ENCODE results near the gene DHFR2.

The DHFR2 gene

DNA sequence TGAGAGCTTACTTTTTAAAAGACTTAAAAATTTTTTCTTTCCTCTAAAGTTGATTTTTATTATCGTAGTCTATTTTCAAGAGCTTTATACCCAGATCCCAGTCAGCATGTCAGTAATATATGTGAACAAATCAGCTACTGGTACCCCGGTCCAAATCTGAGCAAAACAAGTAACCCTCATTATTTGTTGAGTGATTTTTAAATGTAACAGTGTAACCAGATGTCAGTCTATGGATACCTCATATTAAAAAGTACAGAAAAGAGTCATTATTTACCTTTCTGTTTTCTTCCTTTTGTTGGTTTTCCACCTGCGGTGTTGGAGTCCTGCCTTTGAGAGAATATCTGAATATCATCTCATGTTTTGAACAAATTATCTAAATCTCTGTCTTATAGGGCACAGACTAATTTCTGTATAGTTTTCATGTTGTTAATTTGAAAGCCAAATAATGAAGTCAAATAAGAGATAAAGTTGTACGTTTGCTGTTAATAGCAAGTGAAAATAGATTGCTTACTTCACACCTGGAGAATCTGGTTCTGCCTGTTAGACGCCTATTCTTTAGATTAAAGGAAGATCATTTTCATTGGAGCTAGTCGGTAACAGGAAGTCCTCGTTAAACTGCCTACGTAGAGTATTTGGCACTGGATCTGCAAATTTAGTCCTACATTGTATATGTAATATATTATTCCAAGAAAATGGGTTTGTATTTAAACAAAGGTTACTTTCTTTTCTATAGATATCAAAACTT, 34.5 kb downstream of the DHFR2 start, which contains the start of gene STX19:
TSS of gene STX19 (minus strand) at position 505 of the 745 bp plus-strand sequence. CDS start 13,328 bp downstream, outside the sequence.
- TF ChIP-seq, protein P1, sequence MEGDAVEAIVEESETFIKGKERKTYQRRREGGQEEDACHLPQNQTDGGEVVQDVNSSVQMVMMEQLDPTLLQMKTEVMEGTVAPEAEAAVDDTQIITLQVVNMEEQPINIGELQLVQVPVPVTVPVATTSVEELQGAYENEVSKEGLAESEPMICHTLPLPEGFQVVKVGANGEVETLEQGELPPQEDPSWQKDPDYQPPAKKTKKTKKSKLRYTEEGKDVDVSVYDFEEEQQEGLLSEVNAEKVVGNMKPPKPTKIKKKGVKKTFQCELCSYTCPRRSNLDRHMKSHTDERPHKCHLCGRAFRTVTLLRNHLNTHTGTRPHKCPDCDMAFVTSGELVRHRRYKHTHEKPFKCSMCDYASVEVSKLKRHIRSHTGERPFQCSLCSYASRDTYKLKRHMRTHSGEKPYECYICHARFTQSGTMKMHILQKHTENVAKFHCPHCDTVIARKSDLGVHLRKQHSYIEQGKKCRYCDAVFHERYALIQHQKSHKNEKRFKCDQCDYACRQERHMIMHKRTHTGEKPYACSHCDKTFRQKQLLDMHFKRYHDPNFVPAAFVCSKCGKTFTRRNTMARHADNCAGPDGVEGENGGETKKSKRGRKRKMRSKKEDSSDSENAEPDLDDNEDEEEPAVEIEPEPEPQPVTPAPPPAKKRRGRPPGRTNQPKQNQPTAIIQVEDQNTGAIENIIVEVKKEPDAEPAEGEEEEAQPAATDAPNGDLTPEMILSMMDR (IDR thresholded peaks at IDR 0.05; ENCODE audit: control extremely low read depth, extremely low read depth, low read depth, missing control alignments): no peak
- POLR2A ChIA-PET: no interaction called here
- DNase-seq (ENCODE audit: extremely low spot score): no peak
- CTCF ChIA-PET: interaction anchor here (1.0 to 1.5 kb wide), 2 partner anchors 8 to 23 kb away, joined by 3 to 5 read pairs; no protein-coding TSS in a partner anchor

DNA sequence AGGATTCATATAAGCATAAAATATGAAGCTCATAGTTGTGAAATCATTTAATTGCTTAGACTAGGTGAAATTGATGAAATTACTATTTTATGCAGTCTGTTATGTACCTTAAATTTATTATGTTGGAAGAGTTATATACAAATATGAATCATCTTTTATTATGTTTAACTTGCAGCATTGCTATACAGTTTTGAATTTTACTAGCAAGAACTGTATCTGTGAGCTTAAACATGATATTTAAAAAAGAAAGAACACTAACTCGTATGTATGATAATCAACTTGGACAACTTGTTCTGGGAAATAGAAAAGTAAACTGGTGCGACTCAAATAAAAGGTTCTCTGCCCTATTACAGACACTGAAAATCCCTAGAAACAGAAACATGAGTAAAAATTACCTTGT, 36.1 kb downstream of the DHFR2 start:
- ChIA-PET POLR2A (no interaction called here), CTCF (interaction anchor here (0.8 to 3.3 kb wide), 3 partner anchors 11 to 29 kb away, joined by 3 to 14 read pairs (median 3); no protein-coding TSS in a partner anchor)
- TF ChIP-seq, protein P1 (IDR thresholded peaks at IDR 0.05; ENCODE audit: control extremely low read depth, extremely low read depth, low read depth, missing control alignments): no peak
- no peak for DNase-seq (ENCODE audit: extremely low spot score)

DNA sequence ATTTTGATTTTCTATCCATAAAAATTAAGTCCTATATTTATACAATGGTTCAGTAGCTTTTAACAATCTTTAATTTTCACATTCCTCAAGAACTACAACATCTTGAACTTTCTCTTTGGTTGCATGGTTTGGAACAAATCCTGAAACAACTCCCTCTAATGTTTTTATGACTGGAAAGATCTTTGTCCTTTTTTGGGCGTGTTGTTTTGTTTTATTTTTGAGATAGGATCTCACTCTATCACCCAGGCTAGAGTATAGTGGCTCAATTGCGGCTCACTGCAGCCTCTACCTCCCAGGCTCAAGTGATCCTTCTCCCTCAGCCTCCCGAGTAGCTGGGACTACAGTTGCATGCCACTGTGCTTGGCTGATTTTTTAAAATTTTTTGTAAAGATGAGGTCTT, 38.3 kb downstream of the DHFR2 start:
- DNase-seq (ENCODE audit: extremely low spot score): no peak
- CTCF ChIA-PET: interaction anchor here (1.0 to 3.3 kb wide), 5 partner anchors 8 to 48 kb away, joined by 3 to 14 read pairs (median 5); no protein-coding TSS in a partner anchor
- TF ChIP-seq, protein P1 (IDR thresholded peaks at IDR 0.05; ENCODE audit: control extremely low read depth, extremely low read depth, low read depth, missing control alignments): no peak
- POLR2A ChIA-PET: no interaction called here

DNA sequence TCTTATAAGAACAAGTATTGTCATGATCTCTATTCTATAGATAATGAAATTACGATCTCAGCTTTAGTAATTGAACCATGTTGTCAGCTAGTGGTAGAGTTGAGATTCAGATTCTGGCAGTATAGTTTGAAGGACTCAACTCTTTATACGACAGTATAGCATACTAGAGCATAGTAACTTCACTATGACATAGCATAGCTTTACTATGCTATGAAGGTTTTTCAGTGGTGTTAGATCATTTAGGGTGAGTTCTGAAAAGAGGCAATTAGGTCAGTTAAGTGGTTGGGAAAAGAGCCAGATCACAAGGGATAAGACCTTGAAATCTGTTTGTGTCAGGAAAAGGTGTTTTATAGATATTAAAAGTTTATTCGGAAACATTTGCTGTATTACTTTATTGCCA, 42.4 kb downstream of the DHFR2 start:
- POLR2A ChIA-PET: no interaction called here
- CTCF ChIA-PET: interaction anchor here (1.4 to 1.5 kb wide), 2 partner anchors 9 to 49 kb away, joined by 3 to 5 read pairs; no protein-coding TSS in a partner anchor
- DNase-seq (ENCODE audit: extremely low spot score): no peak
- TF ChIP-seq, protein P1 (IDR thresholded peaks at IDR 0.05; ENCODE audit: control extremely low read depth, extremely low read depth, low read depth, missing control alignments): no peak

DNA sequence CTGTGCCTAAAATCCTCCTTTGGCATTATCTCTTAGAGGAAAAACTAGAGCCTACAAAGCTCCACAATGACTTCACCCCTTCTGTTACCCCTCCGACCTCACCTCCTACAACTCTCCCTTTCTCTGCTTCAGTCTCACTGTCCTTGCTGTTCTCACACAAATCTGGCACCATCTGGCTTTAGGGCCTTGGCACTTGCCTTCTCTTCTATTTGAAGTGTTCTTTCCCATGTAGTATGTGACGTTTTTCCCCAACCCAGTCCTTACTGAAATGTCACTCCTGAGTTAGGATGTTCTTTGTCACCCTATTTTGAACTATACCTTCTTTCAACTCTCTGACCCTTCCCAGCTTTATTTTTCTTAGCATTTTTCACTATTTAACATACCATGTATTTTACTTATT, 43.1 kb downstream of the DHFR2 start:
- no peak for DNase-seq (ENCODE audit: extremely low spot score)
- ChIA-PET CTCF (interaction anchor here (1.4 to 1.5 kb wide), 2 partner anchors 8 to 50 kb away, joined by 3 to 5 read pairs; no protein-coding TSS in a partner anchor), POLR2A (no interaction called here)
- TF ChIP-seq, protein P1 (IDR thresholded peaks at IDR 0.05; ENCODE audit: control extremely low read depth, extremely low read depth, low read depth, missing control alignments): no peak

DNA sequence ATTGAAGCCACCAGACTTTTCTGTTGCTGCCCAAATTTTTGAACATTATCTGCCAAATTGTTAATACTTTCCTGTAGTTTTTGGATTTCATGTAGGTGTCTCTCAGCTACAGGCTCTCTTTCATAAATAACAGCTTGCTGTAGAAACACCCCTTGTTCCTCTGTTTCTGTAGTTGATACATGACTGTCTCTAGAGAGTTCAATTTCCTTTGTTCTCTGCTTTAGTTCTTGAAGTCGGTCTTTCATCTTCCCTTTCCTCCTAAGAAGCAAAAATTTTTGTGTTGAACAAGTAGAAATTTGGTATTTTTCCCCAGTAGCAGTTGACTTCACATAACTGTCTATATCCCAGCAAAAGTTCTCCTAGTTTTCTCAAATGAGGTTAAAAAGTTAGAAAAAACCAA, 47.7 kb downstream of the DHFR2 start:
- ChIA-PET CTCF (interaction anchor here (0.9 to 2.2 kb wide), 7 partner anchors 8 to 22 kb away, joined by 3 to 9 read pairs (median 3); no protein-coding TSS in a partner anchor), POLR2A (no interaction called here)
- TF ChIP-seq, protein P1 (IDR thresholded peaks at IDR 0.05; ENCODE audit: control extremely low read depth, extremely low read depth, low read depth, missing control alignments): no peak
- DNase-seq (ENCODE audit: extremely low spot score): no peak
